OCI-LY1 (cell line): ENCODE results near the gene ZNRD2.

Source experiments
- EZH2 ChIP-seq: fragments of 200-600 bp; sonication (generic), shearing (Covaris generic); IDR thresholded peaks from 2 replicates; pipeline ENCODE4 v1.8.0; 2017; ENCODE audit warnings: borderline replicate concordance, mixed run types, mild to moderate bottlenecking, antibody characterized with exemption, low read length, moderate library complexity, mixed read lengths
- TF ChIP-seq, protein P1 (sequence below): fragments of 200-600 bp; sonication (generic), shearing (Covaris generic); IDR thresholded peaks from 2 replicates; pipeline ENCODE4 v1.5.1; 2017; ENCODE audit warnings: mild to moderate bottlenecking, antibody characterized with exemption, low read length, moderate library complexity, mixed read lengths

DNA sequence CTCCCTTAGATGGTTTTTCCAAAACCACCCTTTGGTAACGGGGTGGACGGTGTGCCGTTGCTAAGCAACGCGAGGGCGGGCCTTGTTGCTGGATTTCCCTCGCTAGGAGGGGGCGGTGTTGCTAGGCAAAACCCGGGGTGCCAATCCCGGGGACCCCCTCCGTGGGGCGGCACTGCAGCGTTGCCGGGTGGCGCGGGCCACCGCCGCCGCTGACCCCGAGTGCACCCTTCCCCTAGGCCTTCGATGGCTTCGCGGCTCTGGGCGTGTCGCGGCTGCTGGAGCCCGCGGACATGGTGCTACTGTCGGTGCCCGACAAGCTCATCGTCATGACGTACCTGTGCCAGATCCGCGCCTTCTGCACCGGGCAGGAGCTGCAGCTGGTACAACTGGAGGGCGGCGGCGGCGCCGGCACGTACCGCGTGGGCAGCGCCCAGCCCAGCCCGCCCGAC lies 14.5 kb downstream of the ZNRD2 start:
- TF ChIP-seq, protein P1, sequence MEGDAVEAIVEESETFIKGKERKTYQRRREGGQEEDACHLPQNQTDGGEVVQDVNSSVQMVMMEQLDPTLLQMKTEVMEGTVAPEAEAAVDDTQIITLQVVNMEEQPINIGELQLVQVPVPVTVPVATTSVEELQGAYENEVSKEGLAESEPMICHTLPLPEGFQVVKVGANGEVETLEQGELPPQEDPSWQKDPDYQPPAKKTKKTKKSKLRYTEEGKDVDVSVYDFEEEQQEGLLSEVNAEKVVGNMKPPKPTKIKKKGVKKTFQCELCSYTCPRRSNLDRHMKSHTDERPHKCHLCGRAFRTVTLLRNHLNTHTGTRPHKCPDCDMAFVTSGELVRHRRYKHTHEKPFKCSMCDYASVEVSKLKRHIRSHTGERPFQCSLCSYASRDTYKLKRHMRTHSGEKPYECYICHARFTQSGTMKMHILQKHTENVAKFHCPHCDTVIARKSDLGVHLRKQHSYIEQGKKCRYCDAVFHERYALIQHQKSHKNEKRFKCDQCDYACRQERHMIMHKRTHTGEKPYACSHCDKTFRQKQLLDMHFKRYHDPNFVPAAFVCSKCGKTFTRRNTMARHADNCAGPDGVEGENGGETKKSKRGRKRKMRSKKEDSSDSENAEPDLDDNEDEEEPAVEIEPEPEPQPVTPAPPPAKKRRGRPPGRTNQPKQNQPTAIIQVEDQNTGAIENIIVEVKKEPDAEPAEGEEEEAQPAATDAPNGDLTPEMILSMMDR = no peak
- TF ChIP-seq EZH2 = no peak
